HG03558 (cell line): ENCODE data around the gene MYH11.
"Not testable (repeated sequence)": the region's sequence is repeated elsewhere in the genome, so short reads cannot be mapped to it uniquely, and the experiment has no call there.

Experiments used
- ATAC-seq: cut with Tn5 transposase; IDR thresholded peaks from one replicate; pipeline ENCODE4 v1.9.1; 2021; ENCODE audit warnings: moderate number of reproducible peaks; ENCODE audit not compliant: unreplicated experiment; ENCODE audit errors: extremely low read depth

Gene MYH11

GRCh38 chr16:15879255-15879811 lies 22.5 kb upstream of the MYH11 start:
- ATAC-seq, result no peak

- no peak for ATAC-seq
Measured at GRCh38 chr16:15876503-15876902, 19.7 kb upstream of the MYH11 start.

- ATAC-seq, result no peak
Measured at GRCh38 chr16:15874745-15875314, 18.0 kb upstream of the MYH11 start.

DNA sequence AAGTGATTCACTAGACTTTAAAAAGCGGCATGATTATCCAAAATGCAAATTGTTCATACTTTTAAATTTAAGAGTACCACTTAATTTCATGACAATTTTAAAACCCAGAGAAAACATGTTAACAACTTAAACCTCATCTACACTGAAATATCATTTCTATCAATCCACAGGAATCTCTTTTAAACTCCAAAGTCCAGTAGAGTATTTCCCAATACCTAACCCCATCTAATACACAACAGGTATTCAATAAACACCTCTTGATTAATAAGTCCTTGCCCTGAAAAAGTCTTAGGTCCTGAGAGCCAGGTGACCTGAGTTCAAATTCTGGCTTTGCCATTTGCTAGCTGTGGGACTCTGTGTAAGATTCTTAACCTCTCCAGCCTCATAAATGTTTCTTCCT lies 16.9 kb upstream of the MYH11 start:
- no peak for ATAC-seq

DNA sequence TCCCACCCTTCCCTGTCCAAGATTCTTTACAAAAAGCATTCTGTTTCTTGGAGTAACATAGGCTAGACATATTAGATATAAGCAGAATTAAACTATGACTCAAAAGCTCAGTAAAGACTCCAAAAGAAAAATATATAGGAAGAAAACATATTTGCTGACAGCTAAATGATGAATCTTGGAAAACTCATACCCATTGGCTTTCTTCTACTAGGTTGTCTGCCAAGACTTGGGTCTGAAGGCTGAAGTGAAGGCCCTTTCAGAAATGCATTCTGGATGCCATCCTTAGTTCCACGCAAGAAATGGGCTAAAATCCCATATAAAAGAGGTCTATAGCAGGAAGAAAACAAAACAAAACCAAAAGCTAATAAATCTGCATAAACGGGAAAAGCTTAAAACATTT lies 16.5 kb upstream of the MYH11 start:
- no peak for ATAC-seq

- ATAC-seq, result no peak
Measured at GRCh38 chr16:15870011-15870410, 13.2 kb upstream of the MYH11 start.

GRCh38 chr16:15866451-15866850 lies 9.6 kb upstream of the MYH11 start:
- ATAC-seq, result no peak

DNA sequence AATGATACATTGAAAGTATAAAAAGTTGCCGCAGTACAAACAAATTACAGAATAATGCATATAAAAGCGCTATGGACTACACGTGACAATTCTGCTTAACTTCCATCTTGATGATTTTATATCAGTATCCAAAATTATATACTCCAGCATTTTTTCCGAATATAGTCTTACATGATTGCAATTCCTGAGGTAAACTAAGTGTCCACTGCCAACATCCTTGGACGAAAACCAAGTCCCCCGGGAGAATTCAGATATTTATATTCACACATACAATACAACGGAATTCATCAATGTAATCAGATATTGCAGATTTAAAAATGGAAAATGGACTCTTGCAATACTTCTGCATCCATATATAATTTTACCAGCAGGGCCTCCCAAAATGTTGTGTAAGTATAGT lies 8.9 kb upstream of the MYH11 start:
- no peak for ATAC-seq

DNA sequence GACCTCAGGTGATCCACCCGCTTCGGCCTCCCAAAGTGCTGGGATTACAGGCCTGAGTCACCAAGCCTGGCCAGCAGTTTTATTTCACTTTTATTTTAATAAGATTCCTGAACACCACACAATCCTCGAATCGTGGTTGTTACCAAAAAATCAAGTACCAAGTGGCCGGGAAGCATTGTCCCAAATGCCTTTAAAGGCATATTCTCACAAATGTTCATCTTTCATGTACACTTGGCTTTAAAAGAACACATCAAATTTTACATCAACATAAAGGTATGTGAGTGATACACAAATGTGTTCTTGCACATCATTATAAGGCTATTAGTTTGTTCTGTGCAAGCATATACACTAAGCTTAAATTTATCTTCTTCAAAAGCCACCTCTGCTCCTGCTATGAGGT lies 8.1 kb upstream of the MYH11 start:
- ATAC-seq, result no peak

DNA sequence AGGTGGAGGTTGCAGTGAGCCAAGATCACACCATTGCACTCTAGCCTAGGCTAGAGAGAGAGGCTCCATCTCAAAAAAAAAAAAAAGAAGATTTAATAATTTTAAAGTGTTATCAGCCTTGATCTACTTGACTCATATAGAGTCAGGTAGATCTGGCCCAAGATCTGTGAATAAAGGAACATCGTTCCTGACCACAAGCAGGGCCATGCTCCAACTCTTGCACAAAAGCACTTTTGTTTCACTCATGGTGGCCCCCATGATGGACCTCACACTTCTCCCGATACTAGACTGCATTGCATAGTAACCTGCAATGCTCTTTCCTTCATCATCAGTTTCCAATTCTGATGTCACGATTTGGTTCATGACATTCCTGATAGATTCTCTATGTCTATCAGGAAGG lies 5.2 kb upstream of the MYH11 start:
- ATAC-seq, result no peak

GRCh38 chr16:15858921-15859668 lies 2.3 kb upstream of the MYH11 start:
- ATAC-seq, result no peak

DNA sequence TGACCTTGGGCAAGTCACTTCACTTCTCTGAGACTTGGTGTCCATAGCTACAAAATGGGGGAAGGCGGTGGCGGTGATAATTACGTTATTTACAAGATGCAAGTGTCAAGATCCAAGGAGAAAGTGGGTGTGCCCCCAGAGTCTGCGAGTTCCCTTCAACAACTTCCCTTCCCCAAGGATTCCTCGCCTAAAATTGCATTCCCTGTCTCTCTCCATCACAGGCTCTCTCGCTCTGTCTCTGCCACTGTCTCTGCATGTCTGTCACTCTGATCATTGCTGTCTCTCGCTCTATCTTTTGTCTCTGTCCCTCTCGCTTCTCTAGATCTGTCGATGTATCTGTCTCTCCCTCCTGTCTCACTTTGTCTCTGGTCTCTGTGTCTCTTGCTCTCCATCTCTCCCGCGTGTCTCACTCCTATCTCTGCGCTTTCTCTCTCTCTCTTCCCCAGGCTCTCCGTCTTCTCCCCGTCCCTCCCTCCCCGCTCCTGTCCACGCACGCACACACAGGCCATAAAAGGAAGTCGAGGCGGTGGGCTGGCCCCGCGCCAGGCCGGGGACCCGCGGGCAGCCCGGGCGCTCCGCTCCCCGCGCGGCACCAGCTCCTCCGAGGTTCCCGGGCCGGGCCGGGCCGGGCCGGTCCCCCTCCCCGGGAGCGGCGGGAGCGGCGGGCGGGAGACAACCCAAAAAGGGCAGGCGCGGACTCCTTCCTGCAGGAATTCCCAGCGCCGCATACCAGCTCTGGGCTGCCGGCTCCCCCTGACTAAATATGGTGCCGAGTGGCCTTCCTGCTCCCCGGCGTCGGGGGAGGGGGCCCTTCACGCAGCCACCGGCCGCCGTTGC lies 1.1 kb upstream of the MYH11 start:
- no peak for ATAC-seq

GRCh38 chr16:15856182-15856581 lies 646 bp downstream of the MYH11 start:
- no peak for ATAC-seq

GRCh38 chr16:15855704-15856003 lies 1.2 kb downstream of the MYH11 start:
- ATAC-seq, result peak; percentile 69

DNA sequence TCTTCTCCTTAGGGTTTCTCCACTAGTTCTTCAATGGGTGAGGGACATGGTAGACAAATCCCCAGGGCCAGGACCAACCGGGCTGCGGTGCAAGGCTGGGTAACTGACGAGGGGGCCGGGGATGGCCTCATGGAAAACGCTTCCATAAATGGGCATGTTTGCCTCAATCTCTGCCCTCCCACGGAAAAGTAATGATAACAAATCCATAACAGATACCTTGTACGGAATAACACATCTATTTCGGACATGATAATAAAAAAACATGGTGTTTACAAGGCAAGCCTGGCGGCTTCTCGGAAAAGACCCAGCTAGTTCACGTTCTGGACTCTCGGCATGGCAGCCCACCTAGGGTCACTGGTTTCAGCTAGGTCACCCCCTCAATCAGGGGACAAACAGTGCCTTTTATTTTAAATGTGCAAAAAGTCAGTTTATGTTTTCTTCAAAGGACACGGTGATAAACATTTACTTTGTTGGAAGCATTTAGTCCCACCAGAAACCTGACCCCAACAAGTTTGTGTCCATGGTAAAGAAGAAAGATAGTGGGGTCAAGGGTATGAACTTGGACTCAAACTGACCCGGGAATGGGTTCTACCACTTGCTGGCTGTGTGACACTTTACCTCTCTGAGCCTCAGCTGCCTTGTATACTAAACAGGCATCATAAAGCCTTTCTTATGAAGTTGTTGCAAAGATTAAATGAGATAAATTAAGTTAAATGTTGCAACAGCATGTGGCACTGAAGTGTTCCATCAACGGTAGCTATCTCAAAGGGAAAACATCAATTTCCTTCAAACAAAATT lies 1.7 kb downstream of the MYH11 start:
- ATAC-seq, result no peak

DNA sequence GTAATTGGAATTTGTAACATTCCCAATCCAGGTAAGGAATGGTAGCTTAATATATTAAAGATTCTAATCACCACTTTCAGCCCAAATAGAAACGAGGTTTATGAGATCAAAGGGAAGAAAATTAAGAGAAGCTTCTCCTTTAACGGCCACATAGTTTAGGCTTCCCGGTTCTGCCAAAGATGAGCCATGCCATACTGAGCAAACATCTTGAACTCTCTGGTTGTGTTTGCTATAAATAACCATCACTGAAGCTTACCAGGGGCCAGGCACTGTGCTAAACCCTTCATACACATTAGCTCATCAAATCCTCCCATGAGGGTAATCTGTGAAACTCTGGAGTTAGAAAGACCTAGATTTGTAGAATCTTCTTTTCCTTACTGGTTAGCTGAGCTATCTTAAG lies 2.8 kb downstream of the MYH11 start:
- ATAC-seq, result no peak

- ATAC-seq, result no peak
Measured at GRCh38 chr16:15853021-15853420, 3.8 kb downstream of the MYH11 start.

DNA sequence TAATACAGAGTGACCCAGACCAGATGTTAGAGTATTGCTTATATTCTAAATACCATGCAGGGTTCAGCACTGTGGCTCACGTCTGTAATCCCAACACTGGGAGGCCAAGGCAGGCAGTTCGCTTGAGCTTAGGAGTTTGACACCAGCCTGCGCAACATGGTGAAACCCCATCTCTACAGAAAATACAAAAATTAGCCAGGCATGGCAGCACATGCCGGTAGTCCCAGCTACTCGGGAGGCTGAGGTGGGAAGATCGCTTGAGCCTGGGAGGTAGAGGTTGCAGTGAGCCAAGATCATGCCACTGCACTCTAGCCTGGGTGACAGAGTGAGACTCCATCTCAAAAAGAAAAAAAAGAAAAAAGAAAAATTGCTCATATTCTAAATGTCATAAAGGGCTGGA lies 6.3 kb downstream of the MYH11 start:
- not testable (repeated sequence) for ATAC-seq

DNA sequence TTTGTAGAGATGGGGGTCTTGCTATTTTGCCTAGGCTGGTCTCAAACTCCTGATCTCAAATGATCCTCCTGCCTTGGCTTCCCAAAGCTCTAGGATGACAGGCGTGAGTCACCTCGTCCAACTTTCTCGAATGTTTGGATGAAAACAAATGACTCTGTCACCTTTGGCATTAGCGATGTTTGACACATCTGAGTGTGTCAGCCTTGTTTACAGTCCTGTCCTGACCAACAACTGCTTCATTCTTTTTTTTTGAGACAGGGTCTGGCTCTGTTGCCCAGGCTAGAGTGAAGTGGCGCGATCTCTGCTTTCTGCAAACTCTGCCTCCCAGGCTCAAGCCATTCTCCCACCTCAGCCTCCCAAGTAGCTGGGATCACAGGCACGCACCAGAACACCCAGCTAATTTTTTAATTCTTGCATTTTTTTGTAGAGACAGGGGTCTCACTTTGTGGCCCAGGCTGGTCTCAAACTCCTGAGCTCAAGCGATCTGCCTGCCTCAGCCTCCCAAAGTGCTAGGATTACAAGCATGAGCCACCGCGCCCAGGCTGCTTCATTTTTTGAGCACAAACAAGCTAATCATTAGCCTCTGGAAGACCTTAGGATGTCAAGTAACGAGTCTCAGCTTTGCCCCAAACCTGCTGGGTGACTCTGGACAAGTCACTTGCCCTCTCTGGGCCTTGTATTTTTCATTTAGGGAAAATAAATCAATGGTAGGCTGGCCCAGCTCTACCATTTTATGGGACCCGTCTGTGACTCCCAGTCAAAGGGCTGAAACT lies 7.4 kb downstream of the MYH11 start:
- ATAC-seq, result no peak
